Inflammatory macrophage treated with lipopolysaccharide for 4 hours (primary cell): ENCODE measurements around the gene PIAS3.
"Not testable (repeated sequence)": the region's sequence is repeated elsewhere in the genome, so short reads cannot be mapped to it uniquely, and the experiment has no call there.

Experiments used
- DNase-seq: peaks from one replicate; pipeline ENCODE4 v3.0.0-alpha.2; 2020

Gene PIAS3

GRCh38 chr1:145822779-145823331 lies 36.0 kb downstream of the PIAS3 start:
- not testable (repeated sequence) for DNase-seq

GRCh38 chr1:145818095-145818494 lies 40.8 kb downstream of the PIAS3 start:
- DNase-seq = not testable (repeated sequence)

GRCh38 chr1:145812977-145813810 lies 45.7 kb downstream of the PIAS3 start:
- DNase-seq = not testable (repeated sequence)

- DNase-seq = no peak
These were observed 52.0 kb downstream of the PIAS3 start for GRCh38 chr1:145806844-145807243.

GRCh38 chr1:145806408-145806807 lies 52.5 kb downstream of the PIAS3 start:
- no peak for DNase-seq

- DNase-seq = no peak
These were observed 53.8 kb downstream of the PIAS3 start for GRCh38 chr1:145805057-145805456.

- DNase-seq = no peak
These were observed 54.4 kb downstream of the PIAS3 start for GRCh38 chr1:145804235-145805045.

- no peak for DNase-seq
These were observed 59.1 kb downstream of the PIAS3 start for GRCh38 chr1:145799806-145800205.
